ENCODE data around the gene EGR2.

The EGR2 gene

DNA sequence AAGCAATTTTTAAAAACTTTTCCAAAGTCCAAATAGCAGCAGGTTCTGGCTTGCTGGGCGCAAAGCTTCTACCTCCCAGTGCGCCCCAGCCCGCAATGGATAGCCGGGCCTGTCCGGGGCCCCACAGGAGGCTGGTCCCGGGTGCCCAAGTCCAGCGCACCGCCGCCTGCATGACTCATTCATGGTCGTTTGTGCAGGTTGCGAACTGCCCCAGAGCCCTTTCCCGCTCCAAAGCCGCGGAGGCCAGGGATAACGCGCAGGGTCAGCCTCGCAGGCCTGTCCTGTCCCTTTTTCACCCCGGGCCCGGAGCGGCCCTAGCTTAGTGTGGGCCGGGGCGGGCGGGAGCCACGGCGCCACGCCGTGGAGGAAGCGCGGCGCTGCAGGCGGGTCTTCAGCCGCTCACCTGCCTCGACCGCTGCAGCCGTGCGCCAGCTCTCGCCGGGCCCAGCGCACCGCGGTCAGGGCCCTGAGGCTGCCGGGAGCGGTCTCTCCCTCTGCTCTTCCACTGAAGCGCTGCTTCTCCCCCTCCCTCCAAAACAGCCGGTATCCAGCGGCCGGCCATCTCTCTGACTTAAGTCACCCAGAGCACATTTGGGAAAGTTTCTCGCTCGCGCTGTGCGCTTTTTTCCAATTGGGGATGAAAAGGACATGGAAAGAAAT, 1.7 kb upstream of the EGR2 start:
- peak; percentile 61 for DNase-seq (ENCODE audit: low read depth)

DNA sequence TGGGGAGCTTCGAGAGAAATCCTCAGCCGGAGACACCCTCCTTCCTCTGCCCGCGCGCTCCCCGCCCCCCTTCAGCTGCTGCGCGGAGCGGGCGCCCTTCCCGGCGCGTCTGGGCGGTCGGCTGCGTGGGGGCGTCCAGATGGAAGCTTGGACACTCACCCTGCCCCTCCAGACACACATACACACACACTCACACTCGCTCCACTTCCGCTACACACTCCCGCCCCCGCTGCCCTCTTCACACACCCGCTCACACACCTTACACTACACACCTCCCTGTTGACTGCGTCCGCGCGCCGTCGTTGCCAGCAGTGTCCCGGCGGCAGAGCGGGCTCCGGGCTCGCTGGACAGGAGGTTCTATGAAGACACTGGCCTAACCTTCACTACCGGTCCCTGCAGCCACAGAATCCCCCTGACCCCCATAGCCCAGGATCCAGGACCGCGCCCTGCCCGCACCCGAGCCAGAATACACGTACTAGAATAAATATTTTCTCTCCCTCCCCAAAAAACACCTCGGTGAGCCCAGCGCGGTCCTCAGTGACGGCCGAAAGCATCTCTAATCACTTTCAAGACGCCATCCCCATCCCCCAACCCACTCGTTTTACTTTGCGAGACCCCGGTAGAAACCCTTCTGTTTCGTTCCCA, 1.1 kb upstream of the EGR2 start:
- peak; percentile 55 for DNase-seq (ENCODE audit: low read depth)

DNA sequence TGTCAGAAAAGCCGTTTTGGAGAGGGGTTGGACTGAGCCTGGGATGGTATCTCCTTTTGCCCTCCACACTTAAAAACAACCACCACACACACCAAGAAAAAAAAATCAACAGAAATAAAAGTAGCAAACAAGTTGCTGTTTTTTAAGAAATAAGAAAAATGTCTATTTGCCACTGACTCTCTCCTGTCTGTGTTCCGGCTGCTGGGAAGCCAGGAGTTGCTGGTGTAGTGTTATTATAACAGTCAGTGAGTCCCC, 163 bp downstream of the EGR2 start:
- no peak for DNase-seq (ENCODE audit: low read depth)

DNA sequence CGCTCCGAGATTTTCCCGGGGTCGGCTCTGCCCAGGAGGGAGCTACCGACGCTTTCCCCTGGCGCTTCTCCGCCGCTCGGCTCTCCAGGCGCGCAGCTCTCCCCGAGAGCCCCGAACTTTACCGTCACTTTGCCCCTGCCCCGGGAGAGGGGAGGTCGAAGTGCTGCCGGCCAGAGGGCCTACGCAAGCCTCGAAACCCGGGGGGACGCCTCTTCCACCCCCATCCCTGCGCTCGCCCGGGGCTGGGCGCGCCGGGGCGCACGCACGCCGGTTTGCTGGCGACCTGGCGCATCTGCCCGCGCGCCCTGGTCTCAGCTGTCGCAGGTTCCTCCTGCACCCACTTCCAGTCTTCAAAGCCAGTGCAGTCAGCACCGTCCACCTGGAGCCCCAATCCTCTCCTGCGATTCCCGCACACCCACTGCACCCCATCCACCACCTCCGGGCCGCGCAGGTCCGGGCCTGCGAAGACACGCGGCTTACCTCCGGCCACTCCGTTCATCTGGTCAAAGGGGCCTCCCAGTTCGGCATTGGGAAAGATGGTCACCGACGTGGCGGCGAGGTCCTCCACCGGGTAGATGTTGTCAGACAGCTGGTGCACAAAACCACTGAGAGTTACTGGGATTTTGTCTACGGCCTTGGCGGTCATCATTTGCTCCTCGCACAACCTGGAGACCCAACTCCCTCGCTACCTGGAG, 638 bp downstream of the EGR2 start:
- DNase-seq (ENCODE audit: low read depth): no peak

DNA sequence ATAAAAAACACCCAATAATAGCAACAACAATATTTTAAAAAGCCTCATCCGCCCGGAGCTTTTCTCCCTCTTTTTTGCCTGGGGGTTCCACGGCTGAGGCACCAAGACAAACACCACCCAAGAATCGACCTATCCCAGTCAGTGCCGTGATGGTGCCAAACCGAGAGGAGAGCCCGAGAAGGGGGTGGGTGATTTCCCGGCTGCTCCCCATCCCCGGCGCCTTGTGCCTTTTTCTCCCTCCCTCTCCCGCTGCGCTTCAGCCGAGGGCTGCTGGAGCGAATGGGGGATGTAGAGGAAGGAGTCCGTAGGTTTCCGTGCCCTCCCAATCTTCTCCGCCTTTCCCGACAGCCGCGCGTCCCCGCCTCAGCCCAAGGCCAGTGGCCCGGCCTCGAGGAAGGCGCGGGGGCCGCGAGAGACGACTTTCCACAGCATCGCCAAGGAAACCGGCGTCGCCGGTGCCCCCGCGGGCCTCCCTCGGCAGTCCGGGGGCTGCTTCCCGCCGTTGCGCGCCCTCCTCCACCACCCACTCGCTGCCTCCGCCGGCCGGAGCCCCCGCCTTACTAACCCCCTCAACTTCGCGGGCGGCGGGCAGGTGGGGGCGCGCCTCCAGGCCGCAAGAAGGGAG, 1.3 kb downstream of the EGR2 start:
- DNase-seq (ENCODE audit: low read depth): no peak

DNA sequence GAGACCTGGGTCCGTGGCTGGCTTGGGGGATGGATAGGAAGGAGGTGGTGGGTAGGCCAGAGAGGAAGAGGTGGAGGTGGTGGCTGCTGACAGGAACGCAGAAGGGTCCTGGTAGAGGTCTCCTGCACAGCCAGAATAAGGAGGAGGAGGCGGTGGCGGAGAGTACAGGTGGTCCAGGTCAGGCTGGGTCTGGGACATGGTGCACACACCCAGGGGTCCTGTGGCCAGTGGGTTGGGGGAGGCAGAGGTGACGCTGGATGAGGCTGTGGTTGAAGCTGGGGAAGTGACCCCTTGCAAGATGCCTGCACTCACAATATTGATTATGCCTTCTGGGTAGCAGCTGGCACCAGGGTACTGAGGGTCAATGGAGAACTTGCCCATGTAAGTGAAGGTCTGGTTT, 2.2 kb downstream of the EGR2 start:
- DNase-seq (ENCODE audit: low read depth): no peak

DNA sequence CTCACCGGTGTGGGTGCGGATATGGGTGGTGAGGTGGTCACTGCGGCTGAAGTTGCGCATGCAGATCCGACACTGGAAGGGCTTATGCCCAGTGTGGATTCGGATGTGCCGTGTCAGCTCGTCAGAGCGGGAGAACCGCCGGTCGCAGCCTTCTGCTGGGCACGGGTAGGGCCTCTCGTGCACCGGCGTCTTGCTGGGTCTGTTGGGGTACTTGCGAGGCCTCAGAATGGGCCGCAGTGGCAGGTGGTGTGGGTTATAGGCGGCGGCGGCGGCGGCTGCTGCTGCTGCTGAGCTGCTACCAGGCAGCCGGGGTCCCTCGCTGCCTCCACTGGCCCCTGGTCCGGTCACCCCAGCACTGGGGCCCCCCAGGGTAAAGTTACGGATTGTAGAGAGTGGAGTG, 2.7 kb downstream of the EGR2 start:
- DNase-seq (ENCODE audit: low read depth): no peak

DNA sequence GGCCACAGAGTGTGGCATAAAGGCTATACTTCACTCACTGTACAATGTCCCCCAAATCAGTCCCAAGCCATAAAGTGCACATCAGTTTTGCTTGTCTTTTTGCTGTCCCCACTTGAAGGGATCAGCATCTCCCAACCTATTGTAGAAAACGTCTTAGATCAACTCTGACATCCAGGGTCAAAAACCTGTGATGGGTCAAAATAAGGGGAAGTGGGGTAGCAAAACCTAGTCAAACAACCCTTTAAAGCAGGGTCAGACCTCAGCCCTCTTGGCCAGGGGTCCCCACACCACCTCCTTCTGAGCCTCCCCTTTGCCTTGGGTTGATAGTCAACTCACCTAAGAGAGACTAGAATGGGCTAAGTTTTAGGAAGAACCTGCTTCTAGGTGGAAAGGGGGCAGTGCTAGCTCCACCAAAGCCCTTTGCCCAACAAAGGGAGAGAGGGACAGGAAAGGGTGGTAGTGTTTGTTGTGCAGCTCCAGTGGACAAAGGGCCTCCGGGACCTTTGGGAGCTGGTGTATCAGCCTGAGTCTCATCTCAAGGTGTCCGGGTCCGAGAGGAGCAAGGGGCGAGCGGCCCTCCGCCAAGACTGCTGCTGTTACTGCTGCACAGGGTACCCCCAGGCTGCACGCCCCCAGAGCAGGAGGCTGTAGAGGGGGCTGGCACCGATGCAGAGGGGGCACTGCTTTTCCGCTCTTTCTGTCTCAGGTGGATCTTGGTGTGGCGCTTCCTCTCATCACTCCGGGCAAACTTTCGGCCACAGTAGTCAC, 3.3 kb downstream of the EGR2 start:
- DNase-seq (ENCODE audit: low read depth): no peak

DNA sequence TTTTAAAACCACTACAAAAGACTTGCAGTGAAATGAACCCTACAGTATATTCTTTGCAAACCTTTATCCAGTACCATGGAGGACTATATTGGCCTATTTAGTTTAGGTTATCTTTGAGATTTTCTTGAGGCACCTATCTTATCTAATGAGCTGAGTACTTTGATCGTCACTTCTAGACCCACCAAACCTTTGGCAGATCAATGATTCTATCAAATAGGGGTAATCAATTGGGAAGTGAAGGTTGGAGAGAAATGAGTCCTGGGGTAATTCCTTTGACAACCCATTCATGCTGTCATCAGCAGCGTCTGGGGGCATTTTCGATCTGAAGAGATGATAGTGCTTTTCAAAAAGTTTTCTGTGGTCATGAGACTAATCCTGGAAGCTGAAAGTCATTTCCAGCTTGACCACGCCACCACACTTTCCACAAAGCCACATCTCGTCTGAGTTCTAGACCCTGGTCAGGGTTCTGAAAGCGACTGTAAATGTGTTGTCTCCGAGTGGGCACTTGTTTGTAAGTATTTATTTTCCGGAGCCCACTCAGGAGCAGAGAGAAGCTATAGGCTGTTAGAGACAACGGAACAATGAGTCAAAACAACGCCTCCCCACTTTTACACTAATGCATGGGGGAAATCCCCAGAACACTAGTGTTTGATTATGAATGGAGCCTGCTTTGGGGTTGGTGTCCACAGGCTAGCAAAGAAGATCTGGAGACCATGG, 4.8 kb downstream of the EGR2 start:
- DNase-seq (ENCODE audit: low read depth): peak; percentile 73

DNA sequence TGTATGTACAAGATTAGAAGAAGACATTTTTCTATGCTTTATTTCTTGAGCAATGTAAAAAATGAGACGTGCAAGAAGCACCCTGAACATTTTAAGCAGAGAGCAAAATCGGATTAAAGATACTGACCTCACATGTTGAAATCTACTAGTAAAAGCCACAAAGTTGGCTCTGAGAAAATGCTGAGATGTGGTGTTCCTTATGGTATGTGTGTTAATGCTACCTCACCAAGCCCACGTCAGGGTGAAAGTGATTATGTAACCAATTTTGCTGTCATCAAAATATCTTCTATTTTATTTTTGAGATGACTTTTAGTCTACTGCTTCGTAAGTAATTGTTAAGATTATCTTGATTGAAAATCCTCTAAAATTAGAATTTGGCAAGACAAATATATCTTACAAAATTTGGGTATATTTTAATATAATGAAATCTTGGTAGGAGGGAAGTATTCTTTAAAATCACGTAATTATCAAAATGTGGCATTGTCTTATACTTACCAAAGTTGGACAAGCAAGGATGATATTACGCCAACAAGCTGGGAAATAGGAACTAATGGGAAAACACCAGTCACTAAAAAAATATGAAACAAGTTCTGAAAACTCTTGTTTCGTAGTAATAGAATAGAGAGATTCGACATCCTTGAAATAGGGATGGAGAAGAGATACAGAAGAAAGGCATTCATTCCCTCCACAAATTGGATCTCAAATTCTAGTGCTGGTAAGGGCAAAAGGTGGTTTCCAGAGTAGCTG, 5.8 kb downstream of the EGR2 start:
- no peak for DNase-seq (ENCODE audit: low read depth)

DNA sequence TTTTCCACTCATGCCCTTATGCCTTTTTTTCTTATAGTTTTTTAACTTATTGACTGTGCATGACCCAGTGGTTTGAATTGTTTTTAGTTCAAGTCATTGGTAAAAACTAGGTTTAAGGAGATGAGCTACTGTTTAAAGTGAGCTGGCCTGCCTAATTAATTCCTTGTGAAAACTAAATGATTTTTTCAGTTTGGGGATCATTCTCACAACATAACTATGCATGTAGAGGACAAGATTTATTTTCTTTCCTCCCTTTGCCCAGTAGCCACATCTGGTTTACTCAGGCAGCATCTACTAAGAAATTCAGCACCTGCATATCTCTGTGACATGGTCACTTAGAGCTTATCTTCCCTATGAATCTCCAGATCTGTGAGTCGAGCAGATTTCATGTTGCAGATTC, 9.9 kb downstream of the EGR2 start:
- DNase-seq (ENCODE audit: low read depth): no peak

DNA sequence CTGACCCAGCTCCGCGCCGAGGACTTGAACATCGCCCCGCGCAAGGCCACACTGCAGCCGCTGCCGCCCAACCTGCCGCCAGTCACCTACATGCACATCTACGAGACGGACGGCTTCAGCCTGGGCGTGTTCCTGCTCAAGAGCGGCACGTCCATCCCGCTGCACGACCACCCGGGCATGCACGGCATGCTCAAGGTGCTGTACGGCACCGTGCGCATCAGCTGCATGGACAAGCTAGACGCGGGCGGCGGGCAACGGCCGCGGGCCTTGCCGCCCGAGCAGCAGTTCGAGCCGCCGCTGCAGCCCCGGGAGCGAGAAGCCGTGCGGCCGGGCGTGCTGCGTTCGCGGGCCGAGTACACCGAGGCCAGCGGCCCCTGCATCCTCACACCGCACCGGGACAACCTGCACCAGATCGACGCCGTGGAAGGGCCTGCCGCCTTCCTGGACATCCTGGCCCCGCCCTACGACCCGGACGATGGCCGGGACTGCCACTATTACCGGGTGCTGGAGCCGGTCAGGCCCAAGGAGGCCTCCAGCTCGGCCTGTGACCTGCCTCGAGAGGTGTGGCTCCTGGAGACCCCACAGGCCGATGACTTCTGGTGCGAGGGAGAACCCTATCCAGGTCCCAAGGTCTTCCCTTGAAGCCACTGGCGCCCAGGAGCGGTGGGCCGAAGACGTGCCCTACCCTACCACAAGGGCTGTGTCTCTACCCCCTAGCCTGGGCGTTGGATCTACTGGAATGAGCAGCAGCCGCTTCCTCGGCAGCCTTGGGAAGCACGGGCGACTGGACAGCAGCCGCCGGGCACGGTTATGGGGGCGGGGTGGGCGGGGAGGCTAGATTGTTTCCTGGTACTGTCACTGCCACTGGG, 10.7 kb downstream of the EGR2 start:
- DNase-seq (ENCODE audit: low read depth): no peak

DNA sequence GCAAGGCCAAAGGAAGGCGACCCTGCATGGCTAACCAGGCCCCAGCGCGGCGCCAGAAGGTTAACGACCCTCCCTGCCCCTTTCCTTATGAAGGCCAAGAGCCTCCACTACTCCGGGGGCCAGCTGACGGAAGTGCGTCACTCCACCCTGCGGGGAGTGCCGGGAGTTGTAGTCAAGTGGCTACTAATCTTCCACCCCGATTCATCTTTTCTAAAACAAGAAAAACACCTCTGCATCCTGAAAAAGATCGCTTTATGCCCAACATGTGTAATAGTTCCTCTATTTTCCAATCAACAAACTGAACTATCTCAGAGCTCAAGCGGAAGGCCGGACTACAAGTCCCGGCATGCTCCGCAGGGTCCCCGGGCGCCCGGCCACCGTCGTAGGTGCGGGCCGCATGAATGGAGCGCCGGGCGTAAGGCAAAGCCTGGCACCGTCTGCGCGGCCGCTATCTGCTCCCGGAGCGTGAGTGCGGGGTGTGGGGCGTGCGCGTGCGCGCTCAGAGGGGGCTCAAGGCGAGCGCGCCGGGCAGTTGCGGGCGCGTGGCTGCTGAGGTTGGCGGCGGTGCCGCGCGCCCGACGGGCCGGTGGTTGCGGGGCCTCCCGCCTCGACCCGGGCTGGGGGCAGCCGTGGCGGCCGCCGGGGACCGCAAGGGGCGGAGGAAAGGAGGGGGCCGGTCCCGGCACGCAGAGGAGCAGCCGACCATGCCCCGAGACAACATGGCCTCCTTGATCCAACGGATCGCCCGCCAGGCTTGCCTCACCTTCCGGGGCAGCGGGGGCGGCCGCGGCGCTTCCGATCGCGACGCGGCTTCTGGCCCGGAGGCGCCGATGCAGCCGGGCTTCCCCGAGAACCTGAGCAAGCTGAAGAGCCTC, 11.6 kb downstream of the EGR2 start, which contains the start of gene ADO:
Gene ADO (plus strand): TSS at position 365 of the 875 bp plus-strand sequence. CDS start 340 bp downstream, at position 705.
- peak; percentile 66 for DNase-seq (ENCODE audit: low read depth)

DNA sequence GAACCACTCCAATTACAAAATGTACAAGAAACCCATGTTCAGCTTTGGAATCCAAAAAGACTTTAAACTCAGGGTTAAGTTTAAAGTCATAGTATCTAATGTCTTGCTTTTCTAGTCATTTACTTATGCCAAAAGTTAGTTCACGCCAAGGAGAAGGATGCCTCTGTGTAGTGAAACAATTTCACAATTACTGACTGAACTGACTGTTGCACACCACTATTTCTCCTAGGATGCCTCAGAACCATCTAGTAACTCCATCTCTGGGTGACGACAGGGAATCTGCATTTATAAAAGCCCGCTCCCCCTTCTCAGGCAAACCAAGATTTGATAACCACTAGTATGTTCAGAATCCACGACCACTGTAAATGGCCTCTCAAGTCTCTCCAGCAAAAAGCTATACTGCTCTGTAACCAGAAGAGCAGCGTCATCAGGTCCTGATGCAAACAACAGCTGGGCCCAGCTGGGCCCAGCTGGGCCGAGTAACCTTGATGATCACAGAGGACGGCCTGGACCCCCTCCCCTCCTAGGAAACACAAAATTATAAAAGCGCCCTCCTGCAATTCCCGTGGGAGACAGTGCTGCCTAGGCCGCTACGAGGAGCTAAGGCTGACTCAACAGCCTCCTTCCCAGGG, 12.3 kb downstream of the EGR2 start:
- no peak for DNase-seq (ENCODE audit: low read depth)

DNA sequence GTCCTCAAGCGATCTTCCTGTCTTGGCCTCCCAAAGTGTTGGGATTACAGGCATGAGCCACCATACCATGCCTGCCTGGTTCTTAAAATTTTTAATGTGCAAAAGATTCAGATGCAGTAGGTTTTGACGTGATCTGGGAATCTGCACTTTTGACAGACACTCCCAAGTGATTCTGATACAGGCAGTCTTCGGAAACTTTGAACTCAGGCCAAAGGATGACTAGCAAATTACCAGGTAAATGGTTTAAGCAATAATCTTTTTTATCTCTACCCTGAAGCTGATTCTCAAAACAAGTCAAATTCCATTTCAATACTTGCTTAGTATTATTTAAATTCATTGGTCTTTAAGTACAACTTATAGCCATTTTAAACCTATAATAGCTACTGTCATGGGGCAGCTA, 14.3 kb downstream of the EGR2 start:
- DNase-seq (ENCODE audit: low read depth): no peak

DNA sequence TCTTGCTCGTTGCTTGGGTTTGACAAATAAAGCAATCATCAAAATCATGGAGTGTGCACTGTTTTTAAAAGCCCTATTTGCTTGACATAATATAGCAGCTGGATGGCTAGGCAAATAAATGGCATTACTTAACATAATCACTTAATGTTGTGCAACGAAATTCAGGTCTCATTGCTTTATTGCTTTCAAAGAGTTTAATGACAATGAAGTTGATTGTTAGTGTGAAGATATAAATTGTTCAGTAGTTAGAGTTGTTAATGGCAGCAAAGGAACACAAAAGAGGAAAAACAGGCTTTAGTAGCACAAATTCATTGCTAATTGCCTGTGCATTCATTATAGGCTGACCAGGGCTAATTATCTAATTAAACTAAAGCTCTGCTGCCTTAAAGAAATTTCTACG, 19.3 kb downstream of the EGR2 start:
- no peak for DNase-seq (ENCODE audit: low read depth)

DNA sequence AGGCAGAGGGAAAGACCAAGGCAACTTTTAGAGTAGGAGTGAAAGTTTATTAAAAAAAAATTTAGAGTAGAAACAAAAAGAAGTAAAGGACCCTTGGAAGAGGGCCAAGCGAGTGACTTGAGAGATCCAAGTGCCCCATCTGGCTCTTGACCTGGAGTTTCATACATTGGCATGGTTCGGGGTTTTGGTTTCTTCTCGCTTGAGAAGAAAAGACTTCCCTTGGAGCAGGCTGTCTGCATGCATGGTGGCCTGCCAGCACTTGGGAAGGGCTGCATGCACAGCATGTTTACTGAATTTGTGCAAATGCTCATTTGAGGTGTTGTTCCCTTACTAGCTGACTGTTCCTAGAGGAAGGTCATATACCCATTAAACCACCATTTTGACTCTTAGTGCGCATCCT, 20.4 kb downstream of the EGR2 start:
- DNase-seq (ENCODE audit: low read depth): no peak

DNA sequence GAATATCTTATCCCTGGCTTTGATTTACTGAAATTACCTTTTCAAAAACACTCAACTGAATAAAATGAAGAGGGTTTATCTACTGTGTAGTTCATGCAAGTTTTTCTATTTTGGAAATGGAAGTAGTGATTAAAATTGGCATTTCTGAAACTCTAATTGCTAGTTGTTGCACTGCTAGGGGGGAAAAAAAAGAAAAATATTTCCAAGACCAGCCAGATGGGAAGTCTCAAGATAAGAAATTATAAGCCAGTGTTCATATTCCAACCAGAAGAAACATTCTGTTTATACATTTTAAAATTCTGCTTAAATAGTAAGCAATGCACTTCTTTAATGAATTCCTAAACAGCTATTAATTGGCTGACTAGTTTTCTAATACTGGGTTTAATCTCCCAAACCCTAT, 21.1 kb downstream of the EGR2 start:
- DNase-seq (ENCODE audit: low read depth): no peak

DNA sequence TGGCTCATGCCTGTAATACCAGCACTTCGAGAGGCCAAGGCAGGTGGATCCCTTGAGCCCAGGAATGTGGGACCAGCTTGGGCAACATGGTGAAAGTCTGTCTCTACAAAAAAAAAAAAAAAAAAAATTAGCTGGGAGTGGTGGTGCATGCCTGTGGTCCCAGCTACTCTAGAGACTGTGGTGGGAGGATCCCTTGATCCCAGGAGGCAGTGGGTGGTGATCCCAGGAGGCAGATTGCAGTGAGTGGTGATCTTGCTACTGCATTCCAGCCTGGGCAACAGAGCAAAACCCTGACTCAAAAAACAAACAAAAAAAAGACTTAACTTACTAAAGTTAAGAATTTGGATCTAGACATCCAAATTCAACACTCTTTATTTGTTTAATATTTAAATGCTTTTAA, 21.9 kb downstream of the EGR2 start:
- DNase-seq (ENCODE audit: low read depth): no peak

Measured in stimulated activated CD8-positive, alpha-beta memory T cell treated with anti-CD3 and anti-CD28 coated beads, Interleukin-4, amount 100 ng/mL, for 24 hours (primary cell).